Measurements from ENCODE around the gene MSH3.

MSH3 gene

GRCh38 chr5:80668016-80668969 lies 13.8 kb downstream of the MSH3 start:
- H3K9me3 Mint-ChIP-seq: peaks cover 0 to under 1% of the 10 kb centered on the region in 2 donors
- H3K36me3 Mint-ChIP-seq: peaks cover 22 to 59% of the 10 kb centered on the region in 2 donors
- H3K27ac Mint-ChIP-seq: peak overlapping the region; percentile 9
- DNase-seq (peak; percentile 41), ATAC-seq (replicated peaks) (peak; percentile 93 to 94)
- H3K4me1 Mint-ChIP-seq: peaks cover 8 to 20% of the 10 kb centered on the region in 2 donors
- no peaks in the 10 kb centered on the region for H3K27me3 Mint-ChIP-seq
- peak overlapping the region in 1 of 2 donors; percentile 61 for H3K4me3 Mint-ChIP-seq

- Mint-ChIP-seq H3K27me3 (no peaks in the 10 kb centered on the region), H3K4me3 (no peak overlapping the region), H3K36me3 (peaks cover 22 to 46% of the 10 kb centered on the region in 2 donors), H3K27ac (no peak overlapping the region), H3K9me3 (peaks cover 0 to 1% of the 10 kb centered on the region in 2 donors), H3K4me1 (peaks cover 10 to 16% of the 10 kb centered on the region in 2 donors)
- DNase-seq: peak; percentile 28
- ATAC-seq (replicated peaks): peak; percentile 55 to 58
Measured at GRCh38 chr5:80672140-80672736, 17.8 kb downstream of the MSH3 start.

- Mint-ChIP-seq H3K36me3 (peaks cover 31 to 41% of the 10 kb centered on the region in 2 donors), H3K9me3 (peaks cover 0 to 1% of the 10 kb centered on the region in 2 donors), H3K4me3 (no peak overlapping the region), H3K27ac (no peak overlapping the region), H3K4me1 (peaks cover 0 to 1% of the 10 kb centered on the region in 2 donors), H3K27me3 (no peaks in the 10 kb centered on the region)
- no peak for DNase-seq
- ATAC-seq (replicated peaks): no peak
Measured at GRCh38 chr5:80676706-80677105, 22.3 kb downstream of the MSH3 start.

- H3K27me3 Mint-ChIP-seq: no peaks in the 10 kb centered on the region
- H3K9me3 Mint-ChIP-seq: peaks cover 0 to 4% of the 10 kb centered on the region in 2 donors
- no peak overlapping the region for H3K4me3 Mint-ChIP-seq
- peaks cover 43 to 52% of the 10 kb centered on the region in 2 donors for H3K36me3 Mint-ChIP-seq
- ATAC-seq (replicated peaks): no peak
- H3K27ac Mint-ChIP-seq: no peak overlapping the region
- no peak for DNase-seq
- peaks cover 9 to 12% of the 10 kb centered on the region in 2 donors for H3K4me1 Mint-ChIP-seq
Measured at GRCh38 chr5:80686757-80687156, 32.3 kb downstream of the MSH3 start.

- no peaks in the 10 kb centered on the region for H3K9me3 Mint-ChIP-seq
- H3K36me3 Mint-ChIP-seq: peaks cover 30 to 37% of the 10 kb centered on the region in 2 donors
- H3K27ac Mint-ChIP-seq: no peak overlapping the region
- ATAC-seq (replicated peaks) (peak; percentile 34 to 50), DNase-seq (no peak)
- no peaks in the 10 kb centered on the region for H3K27me3 Mint-ChIP-seq
- H3K4me1 Mint-ChIP-seq: peaks cover 5 to 12% of the 10 kb centered on the region in 2 donors
- no peak overlapping the region for H3K4me3 Mint-ChIP-seq
Measured at GRCh38 chr5:80688648-80689420, 34.4 kb downstream of the MSH3 start.

- no peak for DNase-seq
- Mint-ChIP-seq H3K27me3 (no peaks in the 10 kb centered on the region), H3K4me1 (peaks cover 5 to 12% of the 10 kb centered on the region in 2 donors), H3K36me3 (peaks cover 25 to 32% of the 10 kb centered on the region in 2 donors), H3K4me3 (no peak overlapping the region), H3K9me3 (no peaks in the 10 kb centered on the region), H3K27ac (no peak overlapping the region)
- no peak for ATAC-seq (replicated peaks)
Measured at GRCh38 chr5:80689627-80690026, 35.2 kb downstream of the MSH3 start.

- H3K4me3 Mint-ChIP-seq: no peak overlapping the region
- H3K27me3 Mint-ChIP-seq: no peaks in the 10 kb centered on the region
- peaks cover 17 to 34% of the 10 kb centered on the region in 2 donors for H3K36me3 Mint-ChIP-seq
- ATAC-seq (replicated peaks) (no peak), DNase-seq (no peak)
- H3K4me1 Mint-ChIP-seq: peaks cover 0 to 5% of the 10 kb centered on the region in 2 donors
- no peaks in the 10 kb centered on the region for H3K9me3 Mint-ChIP-seq
- no peak overlapping the region for H3K27ac Mint-ChIP-seq
Measured at GRCh38 chr5:80695666-80696065, 41.2 kb downstream of the MSH3 start.

- H3K9me3 Mint-ChIP-seq: no peaks in the 10 kb centered on the region
- H3K36me3 Mint-ChIP-seq: peaks cover 18 to 38% of the 10 kb centered on the region in 2 donors
- no peak overlapping the region for H3K4me3 Mint-ChIP-seq
- DNase-seq (no peak), ATAC-seq (replicated peaks) (no peak)
- peaks cover 1 to 5% of the 10 kb centered on the region in 2 donors for H3K4me1 Mint-ChIP-seq
- H3K27me3 Mint-ChIP-seq: no peaks in the 10 kb centered on the region
- no peak overlapping the region for H3K27ac Mint-ChIP-seq
Measured at GRCh38 chr5:80696450-80696849, 42.0 kb downstream of the MSH3 start.

- peaks cover 4 to 5% of the 10 kb centered on the region in 2 donors for H3K4me1 Mint-ChIP-seq
- H3K4me3 Mint-ChIP-seq: no peak overlapping the region
- DNase-seq (no peak), ATAC-seq (replicated peaks) (no peak)
- peaks cover 24 to 45% of the 10 kb centered on the region in 2 donors for H3K36me3 Mint-ChIP-seq
- H3K27ac Mint-ChIP-seq: no peak overlapping the region
- H3K27me3 Mint-ChIP-seq: no peaks in the 10 kb centered on the region
- H3K9me3 Mint-ChIP-seq: no peaks in the 10 kb centered on the region
Measured at GRCh38 chr5:80697100-80697499, 42.6 kb downstream of the MSH3 start.

- peaks cover 6 to 8% of the 10 kb centered on the region in 2 donors for H3K4me1 Mint-ChIP-seq
- peaks cover 30 to 50% of the 10 kb centered on the region in 2 donors for H3K36me3 Mint-ChIP-seq
- ATAC-seq (replicated peaks): no peak
- no peaks in the 10 kb centered on the region for H3K9me3 Mint-ChIP-seq
- H3K4me3 Mint-ChIP-seq: no peak overlapping the region
- H3K27ac Mint-ChIP-seq: peak overlapping the region; percentile 56
- no peaks in the 10 kb centered on the region for H3K27me3 Mint-ChIP-seq
- no peak for DNase-seq
Measured at GRCh38 chr5:80698369-80698768, 43.9 kb downstream of the MSH3 start.

GRCh38 chr5:80701597-80701996 lies 47.1 kb downstream of the MSH3 start:
- H3K27ac Mint-ChIP-seq: no peak overlapping the region
- H3K4me1 Mint-ChIP-seq: peaks cover 13 to 17% of the 10 kb centered on the region in 2 donors
- peaks cover 30 to 59% of the 10 kb centered on the region in 2 donors for H3K36me3 Mint-ChIP-seq
- no peaks in the 10 kb centered on the region for H3K27me3 Mint-ChIP-seq
- no peak overlapping the region for H3K4me3 Mint-ChIP-seq
- H3K9me3 Mint-ChIP-seq: no peaks in the 10 kb centered on the region
- ATAC-seq (replicated peaks) (no peak), DNase-seq (no peak)

GRCh38 chr5:80703291-80703690 lies 48.8 kb downstream of the MSH3 start:
- peaks cover 28 to 61% of the 10 kb centered on the region in 2 donors for H3K36me3 Mint-ChIP-seq
- no peak overlapping the region for H3K4me3 Mint-ChIP-seq
- H3K27ac Mint-ChIP-seq: no peak overlapping the region
- DNase-seq (no peak), ATAC-seq (replicated peaks) (no peak)
- H3K9me3 Mint-ChIP-seq: no peaks in the 10 kb centered on the region
- no peaks in the 10 kb centered on the region for H3K27me3 Mint-ChIP-seq
- peaks cover 13 to 17% of the 10 kb centered on the region in 2 donors for H3K4me1 Mint-ChIP-seq

GRCh38 chr5:80703747-80704146 lies 49.3 kb downstream of the MSH3 start:
- peaks cover 13 to 17% of the 10 kb centered on the region in 2 donors for H3K4me1 Mint-ChIP-seq
- peaks cover 28 to 58% of the 10 kb centered on the region in 2 donors for H3K36me3 Mint-ChIP-seq
- DNase-seq: no peak

GRCh38 chr5:80704221-80704620 lies 49.8 kb downstream of the MSH3 start:
- no peak for DNase-seq
- H3K4me1 Mint-ChIP-seq: peaks cover 13 to 17% of the 10 kb centered on the region in 2 donors
- peaks cover 28 to 56% of the 10 kb centered on the region in 2 donors for H3K36me3 Mint-ChIP-seq
- no peaks in the 10 kb centered on the region for H3K9me3 Mint-ChIP-seq
- H3K4me3 Mint-ChIP-seq: no peak overlapping the region
- no peaks in the 10 kb centered on the region for H3K27me3 Mint-ChIP-seq
- H3K27ac Mint-ChIP-seq: no peak overlapping the region
- no peak for ATAC-seq (replicated peaks)

More at GRCh38 chr5:80703747-80704146, 49.3 kb downstream of the MSH3 start:
- Mint-ChIP-seq H3K27me3 (no peaks in the 10 kb centered on the region), H3K9me3 (no peaks in the 10 kb centered on the region), H3K27ac (no peak overlapping the region), H3K4me3 (no peak overlapping the region)
- no peak for ATAC-seq (replicated peaks)
